HG03064 (cell line): ENCODE results near the gene DACT3.
"Not testable (repeated sequence)": the region's sequence is repeated elsewhere in the genome, so short reads cannot be mapped to it uniquely, and the experiment has no call there.

Experiments
- ATAC-seq: cut with Tn5 transposase; IDR thresholded peaks from one replicate; pipeline ENCODE4 v1.9.1; 2021; ENCODE audit warnings: low read depth; ENCODE audit not compliant: unreplicated experiment

The DACT3 gene

DNA sequence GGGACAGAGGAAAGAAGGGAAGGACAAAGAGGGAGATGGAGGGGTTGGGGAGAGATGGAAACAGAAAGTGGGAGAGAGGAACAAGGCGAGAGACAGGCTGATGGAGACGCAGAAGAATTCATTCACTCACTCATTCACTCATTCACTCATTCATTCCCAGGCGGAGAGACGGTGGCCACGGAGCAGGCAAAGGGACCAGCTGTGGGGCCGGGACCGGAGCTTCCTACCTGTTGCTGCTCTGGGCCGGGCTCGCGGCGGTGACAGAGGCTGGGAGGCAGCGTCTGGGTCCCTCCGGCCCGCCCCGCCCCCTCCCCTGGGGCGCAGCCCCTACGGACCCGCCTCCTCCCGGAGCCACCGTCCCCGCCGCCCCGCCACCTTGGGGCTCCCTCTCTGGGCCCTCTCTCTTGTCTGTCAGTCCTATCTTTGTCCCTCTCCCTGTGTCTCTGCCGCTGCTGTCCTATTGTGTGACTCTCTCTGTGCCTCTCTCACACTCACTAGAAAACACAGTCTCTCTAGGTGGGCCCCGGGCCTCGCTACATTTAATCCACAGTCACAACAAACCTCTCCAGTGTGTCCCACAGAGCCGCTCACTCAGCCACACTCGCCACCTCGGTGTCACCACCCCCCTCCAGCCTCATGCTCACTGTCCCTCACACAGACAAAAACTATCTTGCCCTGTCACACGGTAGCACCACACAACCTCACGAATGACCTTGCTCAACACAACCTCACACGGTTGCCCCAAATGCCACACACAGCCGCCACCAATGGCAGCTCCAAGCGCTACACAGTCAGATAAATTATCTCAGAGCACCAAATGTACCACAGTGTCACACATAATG, 24.8 kb downstream of the DACT3 start, which contains the start of gene GNG8:
Gene GNG8 (minus strand): TSS at position 283 of the 842 bp plus-strand sequence. CDS start 1,520 bp downstream, outside the sequence.
- no peak for ATAC-seq

DNA sequence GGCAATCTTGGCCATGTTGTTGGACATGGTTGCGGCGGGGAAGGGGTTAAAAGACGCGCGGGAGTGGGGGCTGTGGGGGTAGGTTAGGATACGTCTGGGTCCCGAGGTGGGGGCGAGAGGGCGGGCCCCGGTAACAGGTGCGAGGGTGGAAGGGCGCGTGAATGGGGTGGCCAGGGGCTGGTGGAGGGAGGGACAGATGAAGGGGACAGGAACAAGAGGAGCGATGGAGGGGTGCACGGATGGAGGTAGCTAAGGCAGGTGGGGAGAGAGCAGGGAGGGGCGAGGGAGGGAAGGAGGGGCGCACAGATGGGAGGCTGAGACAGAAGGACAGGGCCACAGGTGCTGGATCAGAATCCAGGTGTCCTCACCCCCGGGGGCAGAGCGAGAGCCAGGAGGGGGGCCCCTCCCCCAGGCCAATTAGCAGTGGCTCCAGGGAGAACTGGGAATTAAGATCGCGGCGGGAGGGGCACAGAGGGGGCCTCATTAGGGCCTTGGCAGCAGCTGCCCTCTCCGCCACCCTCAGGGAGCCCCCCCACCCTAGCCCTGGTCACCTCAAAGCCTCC, 26.2 kb downstream of the DACT3 start:
- no peak for ATAC-seq

DNA sequence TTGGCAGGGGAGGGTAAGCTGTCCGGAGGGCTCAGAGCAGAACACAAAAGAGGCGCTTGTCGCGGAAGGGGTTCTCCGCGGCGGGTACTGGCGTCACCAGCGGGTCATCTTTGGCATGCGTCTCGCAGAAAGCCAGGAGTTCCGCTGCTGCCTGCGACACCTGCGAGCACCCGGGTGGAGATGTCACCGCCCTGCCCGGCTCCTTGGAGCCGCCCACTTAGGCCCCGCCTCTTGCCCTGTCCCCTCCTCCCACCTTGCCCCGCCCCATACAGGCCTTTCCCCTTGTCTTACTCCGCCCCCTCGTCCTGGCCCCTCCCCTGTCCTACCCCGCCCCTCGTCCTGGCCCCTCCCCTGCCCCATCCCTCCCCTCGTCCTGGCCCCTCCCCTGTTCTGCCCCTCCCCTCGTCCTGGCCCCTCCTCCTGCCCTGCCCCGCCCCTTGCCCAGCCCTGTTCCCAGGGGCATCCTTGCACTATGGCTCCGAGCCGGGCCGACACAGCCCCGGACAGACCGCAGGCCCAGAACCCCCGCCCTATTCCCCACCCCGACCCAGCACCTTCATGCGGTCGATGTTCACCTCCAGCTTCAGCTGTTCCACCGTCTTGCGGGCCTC, 26.8 kb downstream of the DACT3 start:
- ATAC-seq, result no peak

DNA sequence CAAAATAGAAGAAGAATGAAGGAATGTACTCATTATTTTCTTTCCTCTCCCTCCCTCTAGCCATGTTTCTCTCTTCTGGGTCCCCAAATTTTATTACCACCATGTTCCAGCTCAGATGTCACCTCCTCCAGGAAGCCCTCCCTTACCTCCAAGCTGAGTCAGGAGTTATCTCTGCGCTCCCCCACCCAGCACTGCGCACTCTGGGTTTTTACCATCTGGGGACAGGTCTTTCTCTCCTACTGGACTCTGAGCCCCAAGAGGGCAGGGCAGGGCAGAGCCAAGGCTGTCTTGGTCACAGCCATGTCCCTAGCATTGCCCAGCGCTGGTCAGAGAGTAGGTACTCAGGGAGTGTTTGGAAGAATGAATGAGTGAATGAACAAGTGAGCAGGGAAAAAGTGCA, 27.9 kb downstream of the DACT3 start:
- ATAC-seq, result no peak

DNA sequence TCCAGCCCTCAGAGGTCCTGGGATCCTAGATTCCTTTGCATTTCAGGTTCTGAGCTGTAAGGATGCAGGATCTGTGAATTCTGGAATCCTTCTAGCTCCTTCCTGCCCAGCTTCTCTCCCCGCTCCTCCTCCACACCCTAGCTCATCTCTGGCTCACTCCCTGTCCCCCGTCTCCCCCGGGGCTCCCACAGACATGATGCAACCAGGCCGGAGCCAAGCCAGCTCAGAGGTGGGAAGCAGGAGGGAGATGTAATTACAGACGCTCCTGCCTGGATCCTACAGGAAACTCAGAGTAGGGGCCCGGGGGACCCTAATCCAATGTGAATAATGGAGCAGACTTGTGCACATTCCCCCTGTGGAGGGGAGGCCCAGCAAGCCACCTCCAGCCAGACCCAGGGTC, 29.5 kb downstream of the DACT3 start:
- ATAC-seq, result no peak

DNA sequence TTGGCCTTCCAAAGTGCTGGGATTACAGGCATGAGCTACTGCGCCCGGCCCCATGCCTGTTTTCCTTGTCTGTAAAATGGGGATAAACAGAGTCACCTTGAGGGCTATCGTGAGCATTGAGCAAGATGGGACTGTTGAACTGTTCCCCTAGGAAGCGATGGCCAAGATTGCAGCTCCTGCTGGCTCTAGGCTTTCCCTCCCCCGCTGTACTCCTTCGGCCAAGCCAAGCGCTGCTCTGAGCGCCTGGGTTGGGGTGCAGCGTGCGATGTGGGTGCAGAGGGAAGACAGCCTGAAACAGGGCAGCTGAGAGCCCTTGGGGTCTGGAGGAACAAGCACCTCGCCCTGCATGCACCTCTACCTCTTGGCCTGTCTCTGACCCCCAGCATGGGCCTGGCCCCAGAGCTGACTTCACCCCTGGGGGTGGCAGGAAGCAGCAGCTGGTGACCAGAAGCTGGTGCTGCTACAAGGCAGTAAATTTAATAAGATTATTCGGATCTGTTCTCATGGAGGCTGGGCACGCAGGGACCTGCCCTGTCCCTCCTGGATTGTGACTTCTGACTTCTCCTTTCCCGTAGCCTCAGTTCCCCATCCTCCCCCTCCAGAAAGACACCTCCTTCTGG, 30.3 kb downstream of the DACT3 start:
- ATAC-seq, result no peak

DNA sequence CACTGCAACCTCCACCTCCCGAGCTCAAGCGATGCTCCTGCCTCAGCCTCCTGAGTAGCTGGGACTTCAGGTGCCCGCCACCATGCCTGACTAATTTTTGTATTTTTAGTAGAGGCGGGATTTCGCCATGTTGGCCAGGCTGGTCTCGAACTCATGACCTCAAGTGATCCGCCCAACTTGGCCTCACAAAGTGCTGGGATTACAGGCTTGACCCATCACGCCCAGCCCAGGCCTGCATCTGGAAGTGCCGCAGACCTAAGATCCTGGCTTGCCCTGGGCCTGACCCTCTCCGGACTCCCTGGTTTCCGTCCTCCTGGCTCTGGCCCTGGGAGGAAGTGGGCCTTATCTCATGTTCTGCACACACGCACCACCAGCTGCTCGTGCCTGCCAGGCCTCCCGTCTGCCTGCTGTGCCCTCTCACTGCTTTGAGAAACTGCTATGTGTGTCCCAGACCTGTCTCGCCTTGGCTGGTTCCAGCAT, 31.4 kb downstream of the DACT3 start:
- ATAC-seq, result no peak

DNA sequence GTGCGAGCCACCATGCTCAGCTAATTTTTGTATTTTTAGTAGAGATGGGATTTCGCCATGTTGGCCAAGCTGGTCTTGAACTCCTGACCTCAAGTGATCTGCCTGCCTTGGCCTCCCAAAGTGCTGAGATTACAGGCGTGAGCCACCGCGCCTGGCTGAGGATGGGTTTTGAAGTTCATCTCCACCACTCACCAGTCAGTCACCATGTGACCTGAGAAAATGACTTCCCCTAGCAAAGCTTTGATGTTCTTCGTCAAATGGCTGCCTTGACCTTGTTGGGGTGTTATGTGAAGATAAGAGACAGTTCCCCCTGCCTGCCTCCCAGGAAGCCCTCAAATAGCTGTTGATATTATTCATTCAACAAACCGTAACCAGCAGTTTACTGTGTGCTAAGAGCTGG, 32.0 kb downstream of the DACT3 start:
- not testable (repeated sequence) for ATAC-seq

DNA sequence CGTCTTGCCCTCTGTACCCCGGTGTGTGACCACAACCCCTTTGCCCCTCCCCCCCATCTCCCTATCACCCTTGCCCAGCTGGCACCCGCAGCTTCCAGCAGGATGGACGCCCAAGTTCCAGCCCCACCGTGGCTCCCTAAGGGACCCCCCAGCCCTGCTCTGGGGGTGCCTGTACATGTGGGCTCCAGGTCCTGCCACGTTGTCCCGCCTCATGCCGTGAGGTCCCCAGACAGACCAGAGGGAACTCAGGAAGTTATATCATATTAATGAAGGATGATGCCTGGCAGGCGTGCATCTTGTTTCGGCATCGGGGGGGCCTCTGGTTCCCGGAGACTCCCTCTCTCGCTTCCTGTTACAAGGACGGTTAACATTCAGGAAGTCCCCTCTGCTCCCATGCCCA, 34.5 kb downstream of the DACT3 start:
- ATAC-seq, result no peak

DNA sequence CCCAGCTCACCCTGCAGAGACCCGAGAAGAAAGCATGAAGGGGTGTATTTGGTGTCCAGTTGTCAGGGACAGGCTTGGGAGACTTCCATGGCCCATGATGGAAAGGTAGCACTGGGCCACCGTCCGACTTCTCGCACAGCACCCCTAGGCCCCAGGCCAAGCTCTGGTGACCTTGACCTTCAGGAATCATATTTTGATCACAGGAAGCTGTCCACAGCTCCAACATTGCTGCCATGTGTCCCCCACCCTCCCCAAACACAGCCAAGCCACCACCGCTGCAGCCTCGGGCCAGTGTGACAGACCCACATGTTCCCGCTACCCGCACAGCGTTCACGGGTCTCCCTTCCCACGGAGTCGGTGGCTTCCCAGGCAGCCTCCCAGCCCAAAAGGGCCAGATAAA, 35.3 kb downstream of the DACT3 start:
- no peak for ATAC-seq

DNA sequence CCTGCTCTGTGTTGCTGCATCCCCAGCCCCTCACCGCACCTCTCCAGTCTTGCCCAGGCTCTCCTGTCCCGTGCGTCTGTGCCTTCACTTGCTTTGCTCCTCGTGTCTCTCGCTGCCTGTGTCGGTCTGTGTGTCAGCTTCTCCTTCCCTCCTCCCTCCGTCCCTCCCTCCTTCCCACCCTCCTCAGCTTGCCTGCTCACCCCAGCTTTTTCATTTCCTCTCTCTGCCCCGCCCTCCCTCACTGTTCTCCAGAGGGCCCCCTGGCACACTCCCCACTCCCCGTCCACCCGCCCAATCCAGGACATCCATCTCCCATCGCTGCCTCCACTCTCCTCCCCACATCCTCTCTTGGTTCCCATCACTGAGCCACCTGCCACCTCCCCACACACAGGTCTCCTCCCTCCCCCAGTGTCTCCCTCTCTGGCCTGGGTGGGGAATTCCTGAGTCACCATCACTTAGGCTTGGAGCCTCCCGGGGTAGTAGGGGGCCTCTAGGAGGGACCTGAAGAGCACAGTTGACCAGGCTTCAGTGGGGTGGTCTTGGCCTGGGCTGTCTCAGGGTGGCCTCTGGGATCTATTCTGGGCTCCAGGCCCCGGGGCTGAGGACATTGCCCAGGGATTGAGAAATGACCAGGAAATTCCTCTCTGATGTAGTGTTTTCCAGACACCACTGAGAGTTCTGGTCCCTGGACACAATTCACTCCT, 35.9 kb downstream of the DACT3 start, which contains the start of gene PTGIR:
Gene PTGIR (minus strand): TSS at position 132 of the 704 bp plus-strand sequence. CDS start 864 bp downstream, outside the sequence.
- no peak for ATAC-seq

DNA sequence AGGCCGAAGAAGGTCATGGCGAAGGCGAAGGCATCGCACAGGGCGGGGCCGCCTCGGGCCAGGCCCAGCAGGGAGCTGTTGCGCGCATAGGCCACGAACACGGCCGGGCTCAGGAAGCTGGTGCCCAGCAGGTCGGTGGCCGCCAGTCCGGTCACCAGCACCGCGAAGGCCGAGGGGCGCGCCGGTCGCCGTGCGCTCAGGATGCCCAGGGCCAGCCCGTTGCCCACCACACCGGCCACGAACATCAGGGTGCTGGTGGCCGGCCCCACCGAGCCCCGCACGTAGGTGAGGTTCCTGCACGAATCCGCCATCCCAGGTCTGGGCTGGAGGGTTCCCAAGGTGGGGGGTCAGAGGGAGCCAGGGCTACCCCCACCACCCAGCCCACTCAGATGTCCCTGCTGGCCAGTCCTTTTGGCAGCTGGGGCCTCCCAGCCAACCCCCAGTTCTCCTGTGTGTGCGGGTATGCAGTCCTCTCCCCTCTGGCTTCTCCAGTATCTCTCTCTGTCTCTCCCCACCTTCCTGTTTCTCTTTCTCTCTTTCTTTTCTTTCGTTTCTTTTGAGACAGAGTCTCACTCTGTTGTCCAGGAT, 37.0 kb downstream of the DACT3 start:
- no peak for ATAC-seq

DNA sequence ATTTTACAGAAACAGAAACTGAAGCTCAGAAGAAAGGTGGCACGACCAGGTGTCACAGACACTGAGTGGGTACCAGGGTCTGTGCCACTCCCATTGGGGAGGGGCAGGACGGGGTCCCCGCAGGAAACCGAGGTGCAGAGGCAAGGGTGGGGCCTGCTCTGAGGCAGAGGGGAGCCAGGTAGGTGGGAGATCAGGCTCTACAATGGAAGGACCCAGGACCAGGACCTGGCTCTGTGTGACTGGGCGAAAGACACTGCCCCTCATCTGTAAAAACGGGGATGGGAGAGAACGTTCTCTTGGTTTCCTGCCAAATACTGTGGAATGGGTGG, 38.9 kb downstream of the DACT3 start:
- ATAC-seq, result no peak

DNA sequence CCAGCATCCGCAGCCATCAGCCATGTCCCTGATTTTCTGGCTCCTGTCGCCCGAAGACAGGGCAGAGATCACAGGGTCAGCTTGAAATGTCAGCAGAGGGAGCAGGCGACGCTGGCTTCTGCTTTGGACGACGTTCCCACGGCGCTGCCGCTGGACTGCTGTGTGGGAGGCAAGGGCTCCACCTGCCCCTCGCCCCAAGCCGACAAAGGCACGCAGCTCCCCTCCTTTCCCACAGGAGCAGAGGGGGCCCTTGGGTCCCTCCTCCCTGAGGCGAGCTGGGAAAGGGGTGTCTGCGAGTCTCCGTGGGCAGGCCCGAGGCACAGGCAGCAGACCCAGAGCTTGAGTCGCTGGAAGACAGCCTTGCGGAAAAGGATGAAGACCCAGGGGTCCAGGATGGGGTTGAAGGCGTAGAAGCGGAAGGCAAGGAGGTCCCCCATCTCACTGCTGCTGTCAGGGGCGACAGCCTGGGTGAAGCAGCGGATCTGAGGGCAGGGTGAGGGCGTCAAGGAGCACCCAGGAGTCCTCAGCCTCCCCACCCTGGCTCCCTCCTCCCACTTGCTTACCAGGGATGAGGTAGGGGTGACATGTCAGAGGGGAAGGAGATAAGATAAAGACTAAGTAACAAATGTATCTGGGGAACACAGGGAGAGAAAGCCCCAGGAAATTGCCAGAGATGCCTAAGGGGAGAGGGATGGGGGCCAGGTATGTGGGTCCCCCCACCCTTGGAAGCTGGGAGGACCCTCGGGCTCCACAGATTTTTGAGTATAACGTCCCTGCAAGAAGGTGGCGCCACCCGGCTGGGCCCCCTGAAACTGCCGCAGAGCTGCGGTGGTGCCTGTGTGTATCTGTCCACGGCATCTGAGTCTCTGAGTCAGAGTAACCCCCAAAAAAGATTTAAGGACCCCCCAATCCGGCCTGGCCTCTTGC, 39.5 kb downstream of the DACT3 start:
- ATAC-seq, result no peak

DNA sequence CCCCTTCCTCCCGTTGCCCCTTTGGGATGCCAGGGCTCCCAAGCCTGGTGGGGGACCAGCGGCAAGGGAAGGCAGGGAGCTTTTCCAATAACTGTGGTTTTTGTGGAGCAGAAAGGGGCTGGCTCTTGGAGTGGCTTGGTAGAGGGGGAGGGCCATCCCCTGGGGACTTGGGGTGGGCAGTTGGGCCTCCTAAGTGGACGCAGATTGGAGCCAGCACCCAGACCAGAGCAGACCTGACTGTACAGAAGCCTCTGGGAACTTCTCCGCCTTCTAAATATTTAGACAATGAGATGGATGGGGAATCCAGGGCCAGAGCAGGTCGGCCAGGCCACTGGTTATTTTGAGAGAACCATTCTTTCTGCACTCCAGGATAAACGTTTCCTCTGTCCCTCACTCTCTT, 40.3 kb downstream of the DACT3 start:
- ATAC-seq, result no peak

DNA sequence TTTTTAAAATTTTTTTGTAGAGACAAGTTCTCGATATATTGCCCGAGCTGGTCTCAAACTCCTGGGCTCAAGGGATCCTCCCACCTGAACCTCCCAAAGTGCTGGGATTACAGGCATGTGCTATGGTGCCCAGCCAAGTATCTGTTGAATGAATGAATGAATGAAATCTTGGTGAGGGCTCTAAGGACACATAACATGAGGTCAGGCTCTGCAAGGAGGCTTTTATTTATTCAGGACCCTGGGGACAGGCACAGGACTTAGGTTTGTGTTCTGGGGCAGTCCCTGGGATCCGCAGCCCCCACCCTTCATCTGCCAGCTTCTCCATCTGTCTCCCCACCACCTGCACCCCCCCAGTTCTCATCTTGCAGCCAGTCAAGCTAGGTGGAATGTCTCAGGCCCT, 40.7 kb downstream of the DACT3 start:
- ATAC-seq, result no peak

DNA sequence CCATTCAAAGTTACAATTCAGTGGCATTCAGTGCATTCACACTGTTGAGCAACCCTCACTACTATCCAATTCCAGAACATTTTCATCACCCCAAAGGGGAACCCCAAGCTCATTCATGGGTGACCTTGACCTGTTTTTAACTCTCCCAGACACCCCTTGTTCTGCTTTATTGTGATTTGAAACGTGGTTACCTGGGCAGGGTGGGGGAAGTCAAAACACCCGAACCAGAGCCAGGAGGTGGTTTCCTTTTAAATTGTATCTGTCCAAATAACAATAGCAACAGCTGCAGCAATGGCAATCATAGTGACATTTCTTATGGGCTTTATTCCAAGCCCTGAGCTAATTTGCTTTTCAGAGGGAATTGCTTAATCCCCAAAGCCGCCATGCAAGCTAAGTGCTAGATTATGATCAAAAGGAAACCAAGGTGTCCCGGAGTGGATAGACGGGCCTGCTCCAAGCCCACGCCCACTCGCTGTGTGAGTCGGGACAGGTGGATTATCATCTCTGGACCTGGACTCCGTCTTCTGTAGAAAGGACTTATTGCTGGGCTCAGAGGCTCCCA, 42.2 kb downstream of the DACT3 start:
- ATAC-seq, result no peak

DNA sequence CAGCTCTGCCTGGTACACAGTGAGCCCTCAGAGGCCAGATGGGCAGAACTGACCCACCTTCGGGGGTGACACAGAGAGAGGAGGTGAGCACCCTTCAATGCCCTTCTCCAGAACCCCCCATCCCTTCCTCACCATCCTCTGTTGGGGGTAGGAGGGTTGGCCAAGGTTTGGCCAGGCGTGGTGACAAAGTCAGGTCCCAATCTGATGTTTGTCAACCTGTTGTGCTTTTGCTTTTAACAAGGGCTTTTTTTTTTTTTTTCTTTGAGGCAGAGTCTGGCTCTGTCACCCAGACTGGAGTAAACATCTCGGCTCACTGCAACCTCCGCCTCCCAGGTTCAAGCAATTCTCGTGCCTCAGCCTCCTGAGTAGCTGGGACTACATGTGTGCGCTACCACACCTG, 43.4 kb downstream of the DACT3 start:
- ATAC-seq, result no peak
